ENCODE data around the gene SGK1.
"Not testable (repeated sequence)": the region's sequence is repeated elsewhere in the genome, so short reads cannot be mapped to it uniquely, and the experiment has no call there.

The SGK1 gene

GRCh38 chr6:134304381-134304780 lies 13.5 kb downstream of the SGK1 start:
- not testable (repeated sequence) for DNase-seq (ENCODE audit: low read depth in 2 of 2)

GRCh38 chr6:134303891-134304290 lies 14.0 kb downstream of the SGK1 start:
- DNase-seq (ENCODE audit: low read depth in 2 of 2) = no peak

- DNase-seq (ENCODE audit: low read depth in 2 of 2) = no peak
These were observed 18.7 kb downstream of the SGK1 start for GRCh38 chr6:134299236-134299635.

- DNase-seq (ENCODE audit: low read depth in 2 of 2) = no peak
These were observed 21.1 kb downstream of the SGK1 start for GRCh38 chr6:134296762-134297161.

- no peak for DNase-seq (ENCODE audit: low read depth in 2 of 2)
These were observed 21.9 kb downstream of the SGK1 start for GRCh38 chr6:134295953-134296553.

- DNase-seq (ENCODE audit: low read depth in 2 of 2) = no peak
These were observed 24.2 kb downstream of the SGK1 start for GRCh38 chr6:134293659-134294161.

- no peak for DNase-seq (ENCODE audit: low read depth in 2 of 2)
These were observed 26.8 kb downstream of the SGK1 start for GRCh38 chr6:134291156-134291555.

GRCh38 chr6:134289204-134289575 lies 28.7 kb downstream of the SGK1 start:
- DNase-seq (ENCODE audit: low read depth in 2 of 2) = no peak

GRCh38 chr6:134288538-134289203 lies 29.2 kb downstream of the SGK1 start:
- DNase-seq (ENCODE audit: low read depth in 2 of 2) = no peak

GRCh38 chr6:134287859-134288537 lies 29.9 kb downstream of the SGK1 start:
- DNase-seq (ENCODE audit: low read depth in 2 of 2) = no peak

GRCh38 chr6:134282816-134283215 lies 35.1 kb downstream of the SGK1 start:
- no peak for DNase-seq (ENCODE audit: low read depth in 2 of 2)

GRCh38 chr6:134281388-134281787 lies 36.5 kb downstream of the SGK1 start:
- no peak for DNase-seq (ENCODE audit: low read depth in 2 of 2)

- DNase-seq (ENCODE audit: low read depth in 2 of 2) = no peak
These were observed 39.9 kb downstream of the SGK1 start for GRCh38 chr6:134278000-134278399.

GRCh38 chr6:134276891-134277377 lies 41.0 kb downstream of the SGK1 start:
- not testable (repeated sequence) for DNase-seq (ENCODE audit: low read depth in 2 of 2)

- no peak for DNase-seq (ENCODE audit: low read depth in 2 of 2)
These were observed 45.5 kb downstream of the SGK1 start for GRCh38 chr6:134272374-134272773.

GRCh38 chr6:134267917-134268361 lies 50.0 kb downstream of the SGK1 start:
- DNase-seq (ENCODE audit: low read depth in 2 of 2) = no peak

- DNase-seq (ENCODE audit: low read depth in 2 of 2) = no peak
These were observed 51.1 kb downstream of the SGK1 start for GRCh38 chr6:134266776-134267175.

GRCh38 chr6:134261766-134262165 lies 56.1 kb downstream of the SGK1 start:
- no peak for DNase-seq (ENCODE audit: low read depth in 2 of 2)

- DNase-seq (ENCODE audit: low read depth in 2 of 2) = no peak
These were observed 59.0 kb downstream of the SGK1 start for GRCh38 chr6:134258849-134259306.

- no peak for DNase-seq (ENCODE audit: low read depth in 2 of 2)
These were observed 60.4 kb downstream of the SGK1 start for GRCh38 chr6:134257516-134257915.

- no peak for DNase-seq (ENCODE audit: low read depth in 2 of 2)
These were observed 61.0 kb downstream of the SGK1 start for GRCh38 chr6:134256862-134257261.

- not testable (repeated sequence) for DNase-seq (ENCODE audit: low read depth in 2 of 2)
These were observed 62.6 kb downstream of the SGK1 start for GRCh38 chr6:134255280-134255679.

GRCh38 chr6:134254118-134254517 lies 63.8 kb downstream of the SGK1 start:
- DNase-seq (ENCODE audit: low read depth in 2 of 2) = no peak
